Measurements from ENCODE around the gene CPZ.

- TF ChIP-seq CTCF (IDR thresholded peaks at IDR 0.05) (no peak), POLR2A (IDR thresholded peaks at IDR 0.05) (no peak)
Observed at GRCh38 chr4:8546766-8547107, 45.8 kb upstream of the CPZ start.

All from thyroid gland (tissue), 4 donors.